HG03108 (cell line): ENCODE measurements around the gene ITPKB.
A peak's percentile ranks its signal among the peaks of the same experiment; 100 is the strongest.

Experiments used
- ATAC-seq: cut with Tn5 transposase; IDR thresholded peaks from one replicate; pipeline ENCODE4 v1.9.1; 2021; ENCODE audit warnings: moderate library complexity; ENCODE audit not compliant: unreplicated experiment

ITPKB gene

GRCh38 chr1:226686440-226687425 lies 52.3 kb downstream of the ITPKB start:
- ATAC-seq: no peak

GRCh38 chr1:226685196-226685820 lies 53.8 kb downstream of the ITPKB start:
- ATAC-seq: no peak

DNA sequence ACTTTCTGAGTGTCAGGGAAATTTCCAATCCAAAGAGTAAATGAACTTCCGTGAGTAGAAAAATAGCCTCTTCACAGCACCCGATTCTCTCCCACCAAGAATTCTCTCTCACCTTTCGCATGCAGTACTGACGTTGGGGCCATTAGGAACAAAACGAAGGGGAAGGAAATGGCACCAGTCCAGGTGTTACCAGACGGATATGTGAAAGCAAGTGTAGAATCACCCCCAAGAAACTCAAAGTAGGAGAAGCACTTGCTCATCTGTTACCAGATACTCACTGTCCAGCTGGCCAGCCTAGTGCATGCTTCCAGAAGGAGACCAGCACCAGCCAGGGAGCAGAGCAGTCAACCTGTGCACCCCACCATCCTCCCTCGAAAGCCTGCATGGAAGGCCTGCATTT lies 55.1 kb downstream of the ITPKB start:
- no peak for ATAC-seq

DNA sequence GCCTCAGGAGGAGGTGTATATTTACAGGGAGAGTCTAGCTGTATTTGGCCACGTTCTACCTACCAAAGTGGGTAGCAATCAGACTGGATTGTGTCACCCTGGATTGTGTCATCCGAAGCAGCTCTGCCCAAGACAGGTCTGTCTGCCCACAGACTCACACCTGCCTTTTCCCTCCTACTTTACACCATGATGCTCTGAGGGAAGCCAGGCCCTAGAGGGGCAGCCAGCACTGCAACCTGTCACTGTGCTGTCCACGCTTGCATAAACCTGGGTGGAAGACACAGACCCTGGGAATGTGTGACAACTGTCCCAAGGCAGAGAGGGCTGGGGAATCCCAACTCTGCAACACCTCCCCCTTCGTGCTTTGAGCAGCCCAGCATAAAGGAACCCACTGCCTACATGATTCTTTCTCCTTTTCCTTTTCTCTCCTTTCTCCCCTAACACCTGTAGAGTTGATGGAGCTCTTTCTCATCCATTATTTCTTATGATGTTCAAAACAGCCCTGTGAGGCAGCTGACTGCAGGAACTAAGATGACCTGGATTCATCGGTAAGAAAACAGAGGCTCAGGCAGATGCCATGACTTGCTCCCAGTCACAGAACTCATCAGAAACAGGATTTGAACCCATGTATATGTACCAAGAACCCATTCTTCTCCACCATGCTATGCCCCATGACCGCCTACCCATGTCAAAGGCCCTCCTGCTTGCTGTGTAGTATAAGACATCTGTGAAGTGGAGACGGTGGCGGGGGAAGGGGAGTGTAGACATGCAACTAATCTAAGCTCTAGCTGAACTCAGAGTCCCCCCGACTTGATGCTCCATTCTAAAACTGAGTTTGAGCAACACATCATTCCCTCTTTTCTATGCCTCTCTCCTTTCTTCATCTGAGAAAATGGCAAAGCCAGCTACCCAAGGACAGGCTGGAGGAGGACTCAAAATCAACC lies 55.9 kb downstream of the ITPKB start:
- no peak for ATAC-seq

- no peak for ATAC-seq
These were observed 57.2 kb downstream of the ITPKB start for GRCh38 chr1:226681652-226682493.

DNA sequence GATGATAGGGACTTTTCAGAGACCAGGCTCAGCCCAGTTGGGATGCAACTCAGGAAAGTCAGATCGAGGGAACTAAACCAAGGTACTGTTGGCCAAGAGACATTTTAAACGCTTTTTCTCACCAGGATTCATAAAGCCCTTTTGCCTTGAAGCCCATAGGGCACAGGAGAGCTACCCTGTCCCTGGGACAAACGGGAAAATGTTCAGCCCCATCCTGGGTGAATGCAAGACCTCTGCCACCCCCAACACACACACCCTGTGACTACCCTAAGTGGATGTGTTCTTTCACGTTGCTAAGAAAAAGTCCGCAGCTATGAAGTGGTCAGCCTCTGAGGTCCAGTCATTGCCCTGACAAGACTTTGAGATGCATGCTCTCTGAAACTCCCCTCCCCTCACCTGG lies 58.4 kb downstream of the ITPKB start:
- no peak for ATAC-seq

GRCh38 chr1:226679853-226680516 lies 59.1 kb downstream of the ITPKB start:
- ATAC-seq: peak; percentile 34

DNA sequence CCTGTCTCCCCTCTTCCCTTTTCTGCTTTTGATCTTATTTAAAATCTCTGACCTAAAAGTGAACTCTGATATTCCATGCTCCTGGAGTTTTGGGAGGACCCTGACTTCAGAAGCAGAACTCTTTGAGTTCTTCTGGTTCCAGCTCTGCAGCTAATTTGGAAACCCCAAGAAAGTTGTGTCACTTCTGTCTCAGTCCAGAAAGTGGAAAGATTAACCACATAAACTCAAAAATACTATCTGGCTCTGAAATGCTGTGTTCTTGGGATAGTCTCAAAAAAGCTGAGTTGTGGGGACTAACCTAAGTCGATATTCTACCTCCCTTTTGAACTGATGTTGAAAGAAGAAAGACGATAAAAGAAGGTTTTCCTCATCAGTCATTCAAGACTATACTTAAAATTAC lies 59.8 kb downstream of the ITPKB start:
- no peak for ATAC-seq

- ATAC-seq: no peak
These were observed 60.4 kb downstream of the ITPKB start for GRCh38 chr1:226678701-226679100.

DNA sequence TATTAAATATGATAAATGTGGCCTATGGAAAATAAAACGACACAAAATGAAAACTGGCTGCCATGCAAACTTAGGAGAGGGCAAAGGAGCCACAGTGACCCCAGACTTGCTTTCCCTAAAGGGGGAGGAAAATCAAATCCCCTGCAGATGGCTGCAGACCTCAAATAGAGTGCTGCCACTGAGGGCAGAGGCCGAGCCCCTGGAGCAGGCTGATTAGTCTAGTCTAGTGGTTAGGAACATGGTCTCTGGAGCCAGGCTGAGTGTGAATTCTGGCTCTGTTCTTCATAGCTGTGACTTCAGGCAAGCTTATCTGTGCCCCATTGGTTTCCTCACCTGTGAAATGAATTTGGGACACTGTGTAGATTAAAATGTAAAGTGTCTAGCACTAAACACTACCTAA lies 60.8 kb downstream of the ITPKB start:
- ATAC-seq: no peak

- peak; percentile 39 for ATAC-seq
These were observed 61.8 kb downstream of the ITPKB start for GRCh38 chr1:226677027-226678020.

GRCh38 chr1:226676381-226676780 lies 62.7 kb downstream of the ITPKB start:
- no peak for ATAC-seq

GRCh38 chr1:226675715-226676357 lies 63.2 kb downstream of the ITPKB start:
- no peak for ATAC-seq

- ATAC-seq: peak; percentile 73
These were observed 64.0 kb downstream of the ITPKB start for GRCh38 chr1:226674892-226675714.

- ATAC-seq: no peak
These were observed 66.7 kb downstream of the ITPKB start for GRCh38 chr1:226672339-226672762.

DNA sequence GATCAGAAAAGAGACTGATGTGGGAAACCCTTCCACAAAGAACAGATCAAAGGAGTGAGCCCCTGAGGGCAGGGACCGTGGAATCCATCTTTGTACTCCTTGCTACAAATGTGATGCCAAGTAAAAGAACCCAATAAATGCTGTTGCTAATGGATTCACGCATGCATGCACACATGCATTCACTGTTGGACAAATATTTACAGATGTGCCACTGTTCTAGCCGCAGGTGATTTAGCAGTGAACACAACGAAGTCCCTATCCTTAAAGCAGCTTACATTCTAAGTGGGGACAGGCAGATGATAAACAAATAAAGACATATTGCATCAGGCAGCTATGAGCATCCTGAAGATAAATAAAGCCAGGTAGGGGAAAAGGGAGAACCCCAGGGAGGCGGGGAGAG lies 67.8 kb downstream of the ITPKB start:
- ATAC-seq: no peak

DNA sequence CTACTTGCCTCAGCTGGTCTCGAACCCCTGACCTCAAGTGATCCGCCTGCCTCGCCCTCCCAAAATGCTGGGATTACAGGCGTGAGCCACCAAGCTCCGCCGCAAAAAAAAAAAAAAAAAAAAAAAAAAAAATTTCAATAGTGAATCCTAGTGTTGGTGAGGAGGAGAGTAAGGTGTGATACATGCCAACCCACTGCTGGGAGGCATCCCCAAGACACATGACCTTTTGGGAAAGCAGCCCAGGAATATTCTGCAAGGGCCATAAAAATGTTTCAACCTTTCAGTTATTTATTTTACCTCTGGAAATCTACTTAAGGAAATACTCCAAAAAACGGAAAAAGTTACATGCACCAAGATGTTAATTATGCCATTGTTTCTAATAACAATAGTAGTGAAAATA lies 69.0 kb downstream of the ITPKB start:
- ATAC-seq: no peak
